Ovary (tissue), 9 donors: Measurements from ENCODE around the gene COL6A3. TPM values are rescaled to one million over a fixed set of nuclear protein-coding genes. Genes with fewer than 3 reads are reported as not detected.
A peak's percentile ranks its signal among the peaks of the same experiment; 100 is the strongest.

Source experiments
- DNase-seq, 5 donors: peaks; one replicate each; pipeline ENCODE4 v3.0.0-alpha.2; 2019 to 2020
- H3K27ac ChIP-seq, 2 donors: fragments of 200-600 bp; one replicate each; pipeline versions ENCODE4 v1.5.1 to v1.8.0; 2019 to 2022
- H3K27me3 ChIP-seq: fragments of 200-600 bp; one replicate; pipeline ENCODE4 v1.8.0; 2022
- H3K36me3 ChIP-seq: fragments of 200-600 bp; sonication (generic); one replicate; pipeline ENCODE4 v1.5.1; 2019
- H3K4me1 ChIP-seq: one replicate; pipeline ENCODE4 v1.8.1; 2013; ENCODE audit warnings: mild to moderate bottlenecking, moderate library complexity; ENCODE audit not compliant: insufficient read depth
- H3K4me3 ChIP-seq: fragments of 200-600 bp; sonication (generic); one replicate; pipeline ENCODE4 v1.5.1; 2017
- H3K9me3 ChIP-seq, 2 donors: fragments of 200-600 bp in 1 of 2; sonication (generic) in 1 of 2; one replicate each; pipeline versions ENCODE4 v1.5.1 to v1.8.1; 2013 to 2019; ENCODE audit warnings: mild to moderate bottlenecking in 1 of 2, moderate library complexity in 1 of 2
- EP300 ChIP-seq: sonication (generic); formaldehyde crosslinking; IDR thresholded peaks from one replicate; pipeline ENCODE4 v1.6.1; 2017; ENCODE audit warnings: antibody characterized with exemption
- POLR2A ChIP-seq: fragments of 450-650 bp; IDR thresholded peaks from one replicate; pipeline ENCODE4 v1.6.1; 2017; ENCODE audit warnings: antibody characterized with exemption, mild to moderate bottlenecking, moderate library complexity
- WGBS, 3 donors: extraction: QIAGEN DNeasy Blood & Tissue Kit in 1 of 3; methylation state at CpG; one replicate each; pipeline versions ENCODE4 v1.1.5 to v1.1.7; 2013 to 2017; 5-methylcytosine and 5-hydroxymethylcytosine counted together
- intact Hi-C, 4 donors: fragments of 100-400 bp; cut with DNase I; formaldehyde crosslinking; loops; one replicate each; pipeline versions ENCODE4 v1.11.0 to v1.15.1; 2022 to 2023
- polyA plus RNA-seq, 2 donors: library from polyadenylated mRNA; stranded (reverse); fragments of 200-250 nt in 1 of 2; fragments of 350-450 nt in 1 of 2; fragmentation: Illumina TruSeq in 1 of 2; extraction: RNeasy Lipid Tissue Mini Kit (QIAGEN cat#74804) in 1 of 2; gene quantifications; one replicate each; pipeline ENCODE4 v1.2.3, GENCODE V29; 2013 to 2014
- total RNA-seq, 7 donors: library from RNA; depleted of rRNA in 2 of 7; stranded (reverse); fragments of >200 nt in 2 of 7; fragmentation: NEBNext Ultra II Directional in 3 of 7; extraction: Animal tissue kit (Norgen Biotek cat#: 25700) in 3 of 7; gene quantifications; one replicate each; pipeline versions ENCODE4 v1.1.0 to v1.2.4, GENCODE V29; 2016 to 2023
- TF ChIP-seq, protein P1 (sequence below), 3 donors: fragments of 450-650 bp in 2 of 3; fragments of 200-600 bp in 1 of 3; IDR thresholded peaks; one replicate each; pipeline versions ENCODE4 v1.5.1 to v1.8.0; 2016 to 2022; ENCODE audit warnings: antibody characterized with exemption in 3 of 3, mild to moderate bottlenecking in 1 of 3
- donor health status: DM: no; HTN: no; CAD: no; lungs with moderate emphysema.
- donor health status: DM: no; HTN: no; CAD: no.
- donor health status: Bipolar disorder and iron deficiency.
- donor health status: DM: yes; HTN: yes; CAD: no.
- donor health status: DM: no; HTN: no; CAD: no.
- donor health status: DM: yes; HTN: yes; CAD: no.

Gene COL6A3
- total and polyA plus RNA-seq, 9 donors = 105 to 520 (median 378) TPM

- TF ChIP-seq POLR2A = no peak
- TF ChIP-seq EP300 = no peak
- TF ChIP-seq, protein P1, sequence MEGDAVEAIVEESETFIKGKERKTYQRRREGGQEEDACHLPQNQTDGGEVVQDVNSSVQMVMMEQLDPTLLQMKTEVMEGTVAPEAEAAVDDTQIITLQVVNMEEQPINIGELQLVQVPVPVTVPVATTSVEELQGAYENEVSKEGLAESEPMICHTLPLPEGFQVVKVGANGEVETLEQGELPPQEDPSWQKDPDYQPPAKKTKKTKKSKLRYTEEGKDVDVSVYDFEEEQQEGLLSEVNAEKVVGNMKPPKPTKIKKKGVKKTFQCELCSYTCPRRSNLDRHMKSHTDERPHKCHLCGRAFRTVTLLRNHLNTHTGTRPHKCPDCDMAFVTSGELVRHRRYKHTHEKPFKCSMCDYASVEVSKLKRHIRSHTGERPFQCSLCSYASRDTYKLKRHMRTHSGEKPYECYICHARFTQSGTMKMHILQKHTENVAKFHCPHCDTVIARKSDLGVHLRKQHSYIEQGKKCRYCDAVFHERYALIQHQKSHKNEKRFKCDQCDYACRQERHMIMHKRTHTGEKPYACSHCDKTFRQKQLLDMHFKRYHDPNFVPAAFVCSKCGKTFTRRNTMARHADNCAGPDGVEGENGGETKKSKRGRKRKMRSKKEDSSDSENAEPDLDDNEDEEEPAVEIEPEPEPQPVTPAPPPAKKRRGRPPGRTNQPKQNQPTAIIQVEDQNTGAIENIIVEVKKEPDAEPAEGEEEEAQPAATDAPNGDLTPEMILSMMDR (IDR thresholded peaks at IDR 0.05) = no peak
- no peak overlapping the region for H3K27ac ChIP-seq
- WGBS, 3 donors = 85 to 92% (median 91%) methylated on average over 3 of the region's 3 CpGs
- no peaks in the 10 kb centered on the region for H3K9me3 ChIP-seq
- H3K27me3 ChIP-seq = no peaks in the 10 kb centered on the region
- intact Hi-C loops = no loop called here
- no peak overlapping the region for H3K4me3 ChIP-seq
- no peak for DNase-seq
- H3K4me1 ChIP-seq = peaks cover 12% of the 10 kb centered on the region
- H3K36me3 ChIP-seq = no peaks in the 10 kb centered on the region
These were observed 38.9 kb upstream of the COL6A3 start for GRCh38 chr2:237452861-237453260.

- Histone ChIP-seq H3K27me3 (no peaks in the 10 kb centered on the region), H3K9me3 (no peaks in the 10 kb centered on the region), H3K36me3 (no peaks in the 10 kb centered on the region), H3K27ac (no peak overlapping the region), H3K4me1 (peaks cover 12% of the 10 kb centered on the region), H3K4me3 (no peak overlapping the region)
- DNase-seq = peak in 4 of 5 donors; percentile 59 to 68 (median 65)
- TF ChIP-seq EP300 (no peak), POLR2A (no peak)
- TF ChIP-seq, protein P1 (IDR thresholded peaks at IDR 0.05) = peak in 1 of 3 donors; percentile 44
- intact Hi-C loops = no loop called here
- 40 to 46% (median 46%) methylated on average over 20 of the region's 20 CpGs for WGBS, 3 donors
These were observed 37.9 kb upstream of the COL6A3 start for GRCh38 chr2:237451643-237452469.

- no peaks in the 10 kb centered on the region for H3K27me3 ChIP-seq
- no peak overlapping the region for H3K4me3 ChIP-seq
- H3K36me3 ChIP-seq = no peaks in the 10 kb centered on the region
- DNase-seq = peak in 2 of 5 donors; percentile 17 to 19
- 91 to 94% (median 92%) methylated on average over 13 of the region's 13 CpGs for WGBS, 3 donors
- peaks cover 12% of the 10 kb centered on the region for H3K4me1 ChIP-seq
- no peak overlapping the region for H3K27ac ChIP-seq
- no peak for TF ChIP-seq POLR2A
- no peak for TF ChIP-seq EP300
- TF ChIP-seq, protein P1 (IDR thresholded peaks at IDR 0.05) = no peak
- intact Hi-C loops = no loop called here
- no peaks in the 10 kb centered on the region for H3K9me3 ChIP-seq
These were observed 36.6 kb upstream of the COL6A3 start for GRCh38 chr2:237450583-237450982.

DNA sequence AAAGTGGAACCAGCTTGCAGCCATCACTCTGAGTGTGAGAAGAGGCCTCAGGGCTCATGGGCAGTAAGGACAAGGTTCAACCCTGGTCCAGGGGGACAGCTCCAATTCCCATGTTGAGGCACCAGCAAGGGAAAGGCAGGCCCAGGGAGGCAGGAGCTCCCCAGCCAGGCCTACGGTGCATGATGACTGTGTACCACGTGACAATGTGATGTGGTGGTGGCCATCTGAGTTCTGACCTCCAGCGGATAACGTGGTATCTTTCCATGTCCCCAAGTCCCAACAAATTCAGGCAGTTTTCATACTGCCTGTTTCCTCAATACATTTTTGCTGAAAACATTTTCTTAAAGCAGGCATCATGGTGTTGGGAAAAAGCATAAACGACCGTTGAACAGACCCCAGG is 36.1 kb upstream of the COL6A3 start:
- Histone ChIP-seq H3K36me3 (no peaks in the 10 kb centered on the region), H3K27ac (peak overlapping the region in 1 of 2 donors; percentile 2)
- intact Hi-C loops = no loop called here

More for the DNA sequence above, 36.1 kb upstream of the COL6A3 start:
- H3K4me3 ChIP-seq = no peak overlapping the region
- TF ChIP-seq, protein P1 (IDR thresholded peaks at IDR 0.05) = no peak
- TF ChIP-seq EP300 (no peak), POLR2A (no peak)
- 92 to 97% (median 93%) methylated on average over 6 of the region's 6 CpGs for WGBS, 3 donors
- H3K9me3 ChIP-seq = no peaks in the 10 kb centered on the region
- no peaks in the 10 kb centered on the region for H3K27me3 ChIP-seq
- peak in 1 of 5 donors; percentile 16 for DNase-seq
- H3K4me1 ChIP-seq = peaks cover 12% of the 10 kb centered on the region
